ENCODE measurements around the gene CNGB1.

CNGB1 gene

DNA sequence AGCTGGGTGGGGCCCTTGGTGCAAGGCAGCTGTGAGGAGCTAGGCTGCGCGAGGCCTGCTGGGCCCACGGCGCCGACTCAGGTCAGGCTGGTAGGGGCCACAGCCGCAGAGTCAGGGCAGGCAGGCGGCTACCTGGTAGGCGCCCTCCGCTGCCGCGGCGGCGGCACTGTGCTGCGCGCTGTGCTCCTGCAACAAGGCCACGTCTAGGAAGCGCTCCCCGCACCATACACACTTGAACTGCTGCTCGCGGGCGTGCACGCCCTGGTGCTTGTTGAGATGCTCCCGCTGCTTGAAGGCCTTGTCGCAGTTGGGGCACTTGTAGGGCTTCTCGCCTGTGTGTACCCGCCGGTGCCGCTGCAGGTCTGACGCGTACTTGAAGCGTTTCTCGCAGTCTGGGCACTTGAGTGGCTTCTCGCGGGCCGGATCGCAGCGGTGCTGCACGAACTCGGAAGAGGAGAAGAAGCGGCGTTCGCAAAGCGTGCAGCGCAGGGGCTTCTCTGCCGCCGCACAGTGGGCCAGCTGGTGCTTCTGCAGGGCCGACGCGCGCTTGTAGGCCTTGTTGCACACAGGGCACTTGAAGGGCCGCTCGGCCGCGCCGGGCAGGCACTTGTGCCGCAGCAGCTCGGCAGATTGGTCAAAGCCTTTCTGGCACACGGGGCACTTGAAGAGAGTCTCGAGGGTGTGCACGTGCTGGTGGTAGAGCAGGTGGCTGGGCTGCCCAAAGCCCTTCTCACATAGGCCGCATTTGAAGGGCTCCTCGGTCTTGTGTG, 25.7 kb upstream of the CNGB1 start:
- Histone ChIP-seq H3K27me3 (ENCODE audit: control insufficient read depth, insufficient read depth, low read length) (no peaks in the 10 kb centered on the region), H3K36me3 (ENCODE audit: control insufficient read depth, insufficient read depth, low read length) (peaks cover 22% of the 10 kb centered on the region), H3K9me3 (ENCODE audit: control insufficient read depth, insufficient read depth, low read depth, low read length) (no peaks in the 10 kb centered on the region), H3K4me3 (ENCODE audit: low read depth, low read length) (no peak overlapping the region), H3K27ac (ENCODE audit: low read depth, low read length) (no peak overlapping the region), H3K4me1 (ENCODE audit: control insufficient read depth, insufficient read depth, low read length) (peaks cover 19% of the 10 kb centered on the region), H3K9ac (ENCODE audit: low read length) (no peak overlapping the region)

DNA sequence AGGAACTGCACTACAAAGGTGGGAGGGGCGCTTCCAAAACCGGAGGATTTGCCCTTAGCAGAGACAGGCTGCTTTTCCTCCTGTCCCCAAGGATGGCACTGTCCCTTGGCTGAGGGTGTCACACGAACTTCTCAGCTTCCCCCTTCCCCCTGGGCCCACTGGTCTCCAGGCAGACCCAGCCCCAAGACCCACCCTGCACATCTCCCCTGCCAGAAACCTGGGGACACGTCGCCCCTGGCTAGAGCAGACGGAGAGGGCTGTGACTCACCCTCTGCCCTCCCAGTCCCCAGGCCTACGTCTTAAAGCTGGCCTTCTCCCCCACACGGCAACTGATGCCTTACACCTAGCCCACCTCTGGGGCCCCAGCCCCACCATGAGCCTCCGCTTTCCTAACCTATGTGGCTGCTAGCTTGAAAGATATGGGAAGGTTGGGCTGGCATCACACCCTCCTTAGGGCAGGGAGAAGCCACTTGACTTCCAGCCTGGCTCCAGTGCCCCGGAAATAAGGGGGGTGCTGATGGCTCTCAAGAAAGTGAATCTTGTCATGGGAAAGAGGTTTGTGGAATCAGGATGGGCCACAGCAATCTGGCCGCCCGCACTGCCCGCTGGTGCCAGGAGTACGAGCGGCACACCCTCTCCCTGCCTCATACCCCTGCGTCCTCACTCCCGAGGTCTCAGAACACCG, 24.9 kb upstream of the CNGB1 start:
- Histone ChIP-seq H3K4me3 (ENCODE audit: low read depth, low read length) (no peak overlapping the region), H3K36me3 (ENCODE audit: control insufficient read depth, insufficient read depth, low read length) (peaks cover 22% of the 10 kb centered on the region), H3K9me3 (ENCODE audit: control insufficient read depth, insufficient read depth, low read depth, low read length) (no peaks in the 10 kb centered on the region), H3K27me3 (ENCODE audit: control insufficient read depth, insufficient read depth, low read length) (no peaks in the 10 kb centered on the region), H3K9ac (ENCODE audit: low read length) (no peak overlapping the region), H3K4me1 (ENCODE audit: control insufficient read depth, insufficient read depth, low read length) (peaks cover 19% of the 10 kb centered on the region), H3K27ac (ENCODE audit: low read depth, low read length) (no peak overlapping the region)

DNA sequence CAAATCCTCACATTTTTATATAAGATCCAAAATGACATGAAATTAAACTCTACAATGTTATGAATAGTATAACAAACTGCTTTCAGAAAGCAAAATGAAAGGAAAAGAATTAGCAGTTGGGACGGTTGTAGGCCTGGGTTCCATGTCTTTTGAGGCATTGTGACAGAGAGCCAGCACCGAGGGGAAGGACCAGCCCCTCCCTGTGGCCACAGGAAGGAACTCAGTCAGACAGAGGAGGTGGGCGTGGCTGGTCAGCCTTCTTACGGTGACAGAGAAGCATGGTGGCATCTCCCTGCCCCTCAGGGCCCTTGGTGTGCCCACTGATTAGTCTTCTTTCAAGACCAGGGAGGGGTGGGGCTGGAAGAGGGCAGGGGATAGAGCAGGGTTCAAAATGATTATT, 23.9 kb upstream of the CNGB1 start:
- H3K4me1 ChIP-seq (ENCODE audit: control insufficient read depth, insufficient read depth, low read length), result peaks cover 18% of the 10 kb centered on the region
- H3K4me3 ChIP-seq (ENCODE audit: low read depth, low read length), result no peak overlapping the region
- peaks cover 22% of the 10 kb centered on the region for H3K36me3 ChIP-seq (ENCODE audit: control insufficient read depth, insufficient read depth, low read length)
- no peaks in the 10 kb centered on the region for H3K27me3 ChIP-seq (ENCODE audit: control insufficient read depth, insufficient read depth, low read length)
- H3K27ac ChIP-seq (ENCODE audit: low read depth, low read length), result no peak overlapping the region
- no peak overlapping the region for H3K9ac ChIP-seq (ENCODE audit: low read length)
- no peaks in the 10 kb centered on the region for H3K9me3 ChIP-seq (ENCODE audit: control insufficient read depth, insufficient read depth, low read depth, low read length)

DNA sequence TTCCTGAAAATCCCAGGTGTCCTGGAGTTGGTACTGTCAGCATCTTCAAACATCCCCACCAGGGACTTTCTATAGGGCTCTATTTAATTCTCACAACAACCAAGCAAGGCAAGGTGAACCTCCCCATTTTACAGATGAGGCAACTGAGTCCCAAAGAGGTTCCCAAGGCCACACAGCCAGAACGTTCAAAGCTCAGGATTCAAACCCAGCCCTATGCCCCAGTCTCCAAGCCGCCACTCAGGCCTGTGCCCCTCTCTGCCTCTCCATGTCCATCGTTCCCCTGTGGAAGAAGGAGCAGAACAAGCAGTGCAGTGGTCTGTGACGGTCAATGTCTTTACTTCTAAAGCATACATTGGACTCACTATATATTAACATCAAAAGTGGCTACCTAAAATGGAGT, 23.4 kb upstream of the CNGB1 start:
- Histone ChIP-seq H3K27me3 (ENCODE audit: control insufficient read depth, insufficient read depth, low read length) (no peaks in the 10 kb centered on the region), H3K4me3 (ENCODE audit: low read depth, low read length) (no peak overlapping the region), H3K4me1 (ENCODE audit: control insufficient read depth, insufficient read depth, low read length) (peaks cover 14% of the 10 kb centered on the region; the same call in 1 of the 2 replicates), H3K27ac (ENCODE audit: low read depth, low read length) (no peak overlapping the region), H3K9ac (ENCODE audit: low read length) (no peak overlapping the region), H3K9me3 (ENCODE audit: control insufficient read depth, insufficient read depth, low read depth, low read length) (no peaks in the 10 kb centered on the region), H3K36me3 (ENCODE audit: control insufficient read depth, insufficient read depth, low read length) (peaks cover 22% of the 10 kb centered on the region)

DNA sequence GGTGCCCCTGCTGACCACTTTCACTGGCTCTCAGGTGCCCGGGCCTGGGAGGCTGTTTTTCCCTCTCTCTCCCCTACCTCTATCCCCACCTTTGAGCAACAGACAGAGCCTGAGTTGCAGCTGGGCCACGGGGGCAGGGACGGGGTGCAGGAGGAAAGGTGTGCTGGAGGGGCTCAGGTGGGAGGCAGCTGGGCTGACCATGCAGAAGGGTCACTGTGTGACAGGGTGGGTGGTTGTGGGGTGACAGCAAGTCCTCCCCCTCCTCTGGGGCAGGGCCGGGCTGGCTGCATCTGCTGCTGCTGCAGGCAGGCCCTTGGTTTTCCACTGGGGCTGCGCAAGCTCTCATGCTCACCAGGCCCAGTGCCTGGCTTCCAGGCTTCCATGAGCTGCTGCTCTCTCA, 23.0 kb upstream of the CNGB1 start:
- Histone ChIP-seq H3K9ac (ENCODE audit: low read length) (no peak overlapping the region), H3K27ac (ENCODE audit: low read depth, low read length) (no peak overlapping the region), H3K4me3 (ENCODE audit: low read depth, low read length) (no peak overlapping the region), H3K9me3 (ENCODE audit: control insufficient read depth, insufficient read depth, low read depth, low read length) (no peaks in the 10 kb centered on the region), H3K36me3 (ENCODE audit: control insufficient read depth, insufficient read depth, low read length) (peaks cover 22% of the 10 kb centered on the region), H3K27me3 (ENCODE audit: control insufficient read depth, insufficient read depth, low read length) (no peaks in the 10 kb centered on the region), H3K4me1 (ENCODE audit: control insufficient read depth, insufficient read depth, low read length) (peaks cover 9% of the 10 kb centered on the region; the same call in 1 of the 2 replicates)

DNA sequence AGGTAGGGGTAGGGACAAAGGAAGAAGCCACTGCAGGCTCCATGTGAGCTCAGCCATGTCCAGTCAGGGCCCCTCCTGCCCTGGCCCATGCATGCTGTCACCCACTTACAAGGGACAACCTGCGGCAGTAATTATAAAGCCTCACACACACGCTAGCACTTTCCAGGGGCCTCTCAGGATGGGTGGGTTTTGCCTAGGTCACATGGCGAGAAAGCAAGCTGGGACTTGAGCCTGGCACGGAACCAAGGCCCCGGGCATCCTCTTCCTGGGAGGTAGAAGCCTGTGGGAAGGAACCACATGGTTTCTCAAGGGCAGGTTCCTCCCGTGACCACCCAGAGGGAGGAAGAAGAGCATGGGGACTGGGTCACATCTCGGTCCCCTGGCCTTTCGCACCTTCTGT, 22.5 kb upstream of the CNGB1 start:
- no peak overlapping the region for H3K9ac ChIP-seq (ENCODE audit: low read length)
- no peak overlapping the region for H3K27ac ChIP-seq (ENCODE audit: low read depth, low read length)
- no peaks in the 10 kb centered on the region for H3K27me3 ChIP-seq (ENCODE audit: control insufficient read depth, insufficient read depth, low read length)
- peaks cover 22% of the 10 kb centered on the region for H3K36me3 ChIP-seq (ENCODE audit: control insufficient read depth, insufficient read depth, low read length)
- H3K4me3 ChIP-seq (ENCODE audit: low read depth, low read length), result no peak overlapping the region
- peaks cover 5% of the 10 kb centered on the region; the same call in 1 of the 2 replicates for H3K4me1 ChIP-seq (ENCODE audit: control insufficient read depth, insufficient read depth, low read length)
- H3K9me3 ChIP-seq (ENCODE audit: control insufficient read depth, insufficient read depth, low read depth, low read length), result no peaks in the 10 kb centered on the region

DNA sequence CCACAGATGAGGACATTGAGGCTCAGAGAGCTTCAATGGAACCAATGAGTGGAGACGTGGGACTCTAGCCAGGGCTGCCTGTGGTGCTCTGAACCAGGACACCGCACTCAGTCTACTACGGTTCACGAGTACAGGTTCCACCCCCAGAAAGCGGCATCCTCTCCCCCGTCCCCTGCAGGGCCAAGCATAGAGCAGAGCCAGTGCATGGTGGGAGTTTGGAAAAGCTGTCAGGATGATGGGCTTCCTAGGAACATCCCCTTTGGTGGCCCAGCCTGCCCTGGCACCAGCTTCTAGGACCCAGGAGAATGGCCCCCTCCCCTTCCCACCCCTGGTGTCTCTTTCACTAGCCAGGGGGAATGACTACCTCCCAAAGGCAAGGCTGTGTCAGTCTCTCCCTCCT, 21.2 kb upstream of the CNGB1 start:
- Histone ChIP-seq H3K36me3 (ENCODE audit: control insufficient read depth, insufficient read depth, low read length) (peaks cover 14% of the 10 kb centered on the region), H3K4me3 (ENCODE audit: low read depth, low read length) (no peak overlapping the region), H3K9me3 (ENCODE audit: control insufficient read depth, insufficient read depth, low read depth, low read length) (no peaks in the 10 kb centered on the region), H3K4me1 (ENCODE audit: control insufficient read depth, insufficient read depth, low read length) (no peaks in the 10 kb centered on the region), H3K27me3 (ENCODE audit: control insufficient read depth, insufficient read depth, low read length) (peaks cover 7% of the 10 kb centered on the region), H3K9ac (ENCODE audit: low read length) (no peak overlapping the region), H3K27ac (ENCODE audit: low read depth, low read length) (no peak overlapping the region)

DNA sequence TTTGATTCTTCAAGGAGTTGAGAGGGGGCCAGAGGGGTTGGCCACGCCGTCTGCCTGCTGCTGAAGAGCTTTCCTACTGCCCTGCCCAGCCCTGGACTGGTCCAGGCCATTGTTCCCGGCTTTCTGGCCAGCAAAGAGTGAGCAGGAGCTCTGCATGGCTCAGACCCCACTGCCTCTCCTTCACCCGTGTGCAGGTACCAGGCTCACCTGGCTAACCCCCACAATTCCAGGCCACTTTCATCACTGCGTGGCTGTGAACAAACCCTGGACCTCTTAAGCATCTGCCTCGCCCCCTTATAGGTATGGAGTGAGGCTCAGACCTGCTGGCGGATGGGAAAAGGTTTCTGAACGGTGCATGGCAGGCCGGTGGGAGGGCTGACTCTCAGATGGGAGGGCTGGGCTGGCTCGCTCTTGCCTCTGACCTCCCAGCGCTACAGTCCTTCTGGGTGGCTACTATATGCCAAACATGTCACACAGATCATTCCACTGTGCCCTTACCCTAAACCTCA, 20.7 kb upstream of the CNGB1 start:
- no peaks in the 10 kb centered on the region for H3K4me1 ChIP-seq (ENCODE audit: control insufficient read depth, insufficient read depth, low read length)
- no peak overlapping the region for H3K27ac ChIP-seq (ENCODE audit: low read depth, low read length)
- H3K27me3 ChIP-seq (ENCODE audit: control insufficient read depth, insufficient read depth, low read length), result peaks cover 12% of the 10 kb centered on the region

DNA sequence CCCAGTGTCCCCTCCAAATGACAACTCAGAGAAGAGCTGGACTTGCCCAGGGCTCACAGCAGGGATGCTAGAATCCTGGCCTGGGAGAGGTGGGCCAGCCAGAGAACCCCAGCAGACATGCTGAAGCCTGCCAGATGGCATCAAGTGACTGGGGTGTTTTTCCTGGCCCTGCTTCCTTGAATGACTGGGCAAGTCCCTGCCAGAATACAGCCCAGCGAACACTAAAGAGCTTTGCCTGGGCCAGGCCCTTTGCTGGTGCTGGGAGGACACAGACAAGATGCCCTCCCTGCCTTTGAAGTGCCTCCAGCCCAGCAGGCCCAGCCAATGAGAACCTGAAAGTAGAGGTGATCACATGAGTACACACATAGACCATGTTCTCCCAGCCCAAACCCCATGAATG, 18.0 kb upstream of the CNGB1 start:
- H3K36me3 ChIP-seq (ENCODE audit: control insufficient read depth, insufficient read depth, low read length), result no peaks in the 10 kb centered on the region
- no peaks in the 10 kb centered on the region for H3K9me3 ChIP-seq (ENCODE audit: control insufficient read depth, insufficient read depth, low read depth, low read length)
- H3K27me3 ChIP-seq (ENCODE audit: control insufficient read depth, insufficient read depth, low read length), result peaks cover 35% of the 10 kb centered on the region
- no peak overlapping the region for H3K4me3 ChIP-seq (ENCODE audit: low read depth, low read length)
- H3K27ac ChIP-seq (ENCODE audit: low read depth, low read length), result no peak overlapping the region
- H3K4me1 ChIP-seq (ENCODE audit: control insufficient read depth, insufficient read depth, low read length), result peaks cover 6% of the 10 kb centered on the region; the same call in 1 of the 2 replicates
- no peak overlapping the region for H3K9ac ChIP-seq (ENCODE audit: low read length)

More for the DNA sequence above, 20.7 kb upstream of the CNGB1 start:
- Histone ChIP-seq H3K9ac (ENCODE audit: low read length) (no peak overlapping the region), H3K4me3 (ENCODE audit: low read depth, low read length) (no peak overlapping the region), H3K9me3 (ENCODE audit: control insufficient read depth, insufficient read depth, low read depth, low read length) (no peaks in the 10 kb centered on the region), H3K36me3 (ENCODE audit: control insufficient read depth, insufficient read depth, low read length) (peaks cover 9% of the 10 kb centered on the region)

DNA sequence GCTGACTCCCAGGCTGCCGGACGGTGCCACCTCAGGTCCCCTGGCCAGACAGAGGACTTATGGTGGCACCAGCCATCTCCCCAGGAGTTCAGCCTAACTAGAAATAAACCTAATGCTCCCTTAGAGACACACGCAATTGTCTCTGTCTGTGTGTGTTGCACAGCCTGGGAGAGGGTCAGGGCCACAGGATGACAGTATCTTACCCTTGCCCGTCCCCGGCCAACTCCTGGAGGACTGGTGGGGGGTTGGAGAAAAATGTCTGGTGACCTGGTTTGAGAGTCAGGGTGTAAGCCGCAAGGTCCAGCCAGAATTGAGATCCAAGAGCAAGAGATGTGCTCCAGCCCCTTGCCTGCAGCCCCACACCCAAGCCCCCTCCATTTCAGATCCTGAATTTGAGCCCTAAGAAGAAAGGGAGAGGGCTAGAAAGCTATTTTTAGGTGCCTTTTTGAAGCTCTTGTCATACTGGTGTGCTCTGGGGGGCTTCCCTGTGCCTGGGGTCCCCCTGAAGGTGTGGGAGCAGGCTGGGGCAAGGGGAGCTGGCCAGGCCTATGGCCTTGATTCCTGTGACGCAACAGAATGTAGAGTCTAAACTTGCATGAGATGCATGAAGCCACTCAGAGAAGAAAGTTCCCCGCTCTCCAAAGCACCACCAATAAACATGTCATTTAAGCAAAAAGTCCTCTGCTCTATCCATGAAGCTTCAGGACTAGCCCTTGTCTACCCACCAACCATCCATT, 16.7 kb upstream of the CNGB1 start:
- Histone ChIP-seq H3K4me3 (ENCODE audit: low read depth, low read length) (no peak overlapping the region), H3K36me3 (ENCODE audit: control insufficient read depth, insufficient read depth, low read length) (no peaks in the 10 kb centered on the region), H3K9ac (ENCODE audit: low read length) (no peak overlapping the region), H3K27me3 (ENCODE audit: control insufficient read depth, insufficient read depth, low read length) (peaks cover 39% of the 10 kb centered on the region), H3K4me1 (ENCODE audit: control insufficient read depth, insufficient read depth, low read length) (peaks cover 6% of the 10 kb centered on the region; the same call in 1 of the 2 replicates), H3K27ac (ENCODE audit: low read depth, low read length) (no peak overlapping the region), H3K9me3 (ENCODE audit: control insufficient read depth, insufficient read depth, low read depth, low read length) (no peaks in the 10 kb centered on the region)

DNA sequence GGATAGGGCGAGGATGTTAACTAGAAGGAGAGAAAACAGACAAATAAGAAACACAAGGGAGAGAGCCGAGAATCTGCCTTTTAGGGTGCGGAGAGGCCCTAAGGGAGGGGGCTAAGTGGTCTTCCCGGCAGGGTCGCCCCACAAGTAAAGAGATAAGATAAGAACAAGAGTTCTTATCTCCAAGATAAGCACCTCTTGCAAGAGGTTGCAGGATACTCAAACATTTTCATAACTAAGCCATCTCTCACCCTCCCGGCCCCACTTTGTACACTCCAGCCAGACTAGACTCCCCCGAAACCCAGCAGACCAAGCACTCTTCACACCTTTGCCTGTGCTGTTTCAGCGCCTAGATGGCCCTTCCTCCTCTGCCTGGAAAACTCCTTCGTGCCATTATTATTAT, 15.3 kb upstream of the CNGB1 start:
- no peak overlapping the region for H3K27ac ChIP-seq (ENCODE audit: low read depth, low read length)
- H3K27me3 ChIP-seq (ENCODE audit: control insufficient read depth, insufficient read depth, low read length), result peaks cover 39% of the 10 kb centered on the region
- peaks cover 6% of the 10 kb centered on the region; the same call in 1 of the 2 replicates for H3K4me1 ChIP-seq (ENCODE audit: control insufficient read depth, insufficient read depth, low read length)
- no peaks in the 10 kb centered on the region for H3K36me3 ChIP-seq (ENCODE audit: control insufficient read depth, insufficient read depth, low read length)
- no peak overlapping the region for H3K9ac ChIP-seq (ENCODE audit: low read length)
- H3K4me3 ChIP-seq (ENCODE audit: low read depth, low read length), result peak overlapping the region; percentile 66
- H3K9me3 ChIP-seq (ENCODE audit: control insufficient read depth, insufficient read depth, low read depth, low read length), result no peaks in the 10 kb centered on the region

Data from HUES6 (cell line).